SK-N-SH treated with all-trans-retinoic acid at 6 μM for 48 hours (cell line): Measurements from ENCODE around the gene LAMTOR1.
"Not testable (repeated sequence)": the region's sequence is repeated elsewhere in the genome, so short reads cannot be mapped to it uniquely, and the experiment has no call there.

ENCODE experiments used
- ATAC-seq: fragments of 200-7000 bp; cut with Tn5 transposase; 3 replicates; pipeline ENCODE4 v1.9.1; 2020; ENCODE audit warnings: mild to moderate bottlenecking, moderate library complexity
- ARNTL ChIP-seq: fragments of 450-650 bp; formaldehyde crosslinking; IDR thresholded peaks from 2 replicates; pipeline ENCODE4 v1.5.0; 2020; ENCODE audit warnings: low read depth, mild to moderate bottlenecking, moderate library complexity, borderline replicate concordance
- BACH2 ChIP-seq: fragments of 250-450 bp; sonication (Bioruptor Pico); IDR thresholded peaks from 2 replicates; pipeline ENCODE4 v1.9.0; 2021; ENCODE audit warnings: mild to moderate bottlenecking, borderline replicate concordance
- CREB5 ChIP-seq: fragments of 250-450 bp; sonication (Bioruptor Pico); IDR thresholded peaks from 2 replicates; pipeline ENCODE4 v1.5.1; 2020; ENCODE audit warnings: low read depth, mild to moderate bottlenecking, moderate library complexity
- CSDC2 ChIP-seq: fragments of 250-450 bp; sonication (Bioruptor Pico); IDR thresholded peaks from 2 replicates; pipeline ENCODE4 v1.5.0; 2020; ENCODE audit warnings: mild to moderate bottlenecking, moderate library complexity
- CSRNP3 ChIP-seq: fragments of 250-450 bp; sonication (Bioruptor Pico); IDR thresholded peaks from 2 replicates; pipeline ENCODE4 v1.5.1; 2021; ENCODE audit warnings: mild to moderate bottlenecking, moderate library complexity
- ESRRG ChIP-seq: fragments of 250-450 bp; sonication (Bioruptor Pico); IDR thresholded peaks from 2 replicates; pipeline ENCODE4 v1.6.1; 2021; ENCODE audit warnings: mild to moderate bottlenecking
- ISL1 ChIP-seq: fragments of 250-450 bp; sonication (Bioruptor Pico); IDR thresholded peaks from 2 replicates; pipeline ENCODE4 v2.1.2; 2022; ENCODE audit warnings: mild to moderate bottlenecking, moderate library complexity
- OSR1 ChIP-seq: fragments of 250-450 bp; sonication (Bioruptor Pico); IDR thresholded peaks from 2 replicates; pipeline ENCODE4 v1.8.0; 2022; ENCODE audit warnings: moderate library complexity, mild to moderate bottlenecking, inconsistent platforms
- POU6F1 ChIP-seq: fragments of 250-450 bp; sonication (Bioruptor Pico); IDR thresholded peaks from 2 replicates; pipeline ENCODE4 v1.8.0; 2021; ENCODE audit warnings: low read depth, mild to moderate bottlenecking, moderate library complexity, borderline replicate concordance
- PPARA ChIP-seq: fragments of 250-450 bp; sonication (Bioruptor Pico); IDR thresholded peaks from 2 replicates; pipeline ENCODE4 v1.5.0; 2020; ENCODE audit warnings: mild to moderate bottlenecking, borderline replicate concordance
- RARB ChIP-seq: fragments of 250-450 bp; sonication (Bioruptor Pico); IDR thresholded peaks from 2 replicates; pipeline ENCODE4 v1.8.0; 2021; ENCODE audit warnings: mild to moderate bottlenecking, moderate library complexity
- SNAI2 ChIP-seq: fragments of 250-450 bp; sonication (Bioruptor Pico); IDR thresholded peaks from 2 replicates; pipeline ENCODE4 v1.5.0; 2020; ENCODE audit warnings: mild to moderate bottlenecking, moderate library complexity
- TCF4 ChIP-seq: fragments of 250-450 bp; sonication (Bioruptor Pico); IDR thresholded peaks from 2 replicates; pipeline ENCODE4 v1.8.0; 2021; ENCODE audit warnings: mild to moderate bottlenecking, moderate library complexity, borderline replicate concordance
- TOX ChIP-seq: fragments of 250-450 bp; sonication (Bioruptor Pico); IDR thresholded peaks from 2 replicates; pipeline ENCODE4 v1.8.0; 2021; ENCODE audit warnings: mild to moderate bottlenecking, moderate library complexity, borderline replicate concordance
- TSHZ2 ChIP-seq: fragments of 250-450 bp; sonication (Bioruptor Pico); IDR thresholded peaks from 2 replicates; pipeline ENCODE4 v1.5.0; 2020; ENCODE audit warnings: mild to moderate bottlenecking, moderate library complexity
- ZC3H10 ChIP-seq: fragments of 250-450 bp; sonication (Bioruptor Pico); IDR thresholded peaks from 2 replicates; pipeline ENCODE4 v1.5.1; 2021; ENCODE audit warnings: mild to moderate bottlenecking, moderate library complexity
- ZFP3 ChIP-seq: fragments of 250-450 bp; sonication (Bioruptor Pico); IDR thresholded peaks from 2 replicates; pipeline ENCODE4 v1.5.0; 2020; ENCODE audit warnings: mild to moderate bottlenecking, moderate library complexity
- ZFP30 ChIP-seq: fragments of 450-650 bp; formaldehyde crosslinking; IDR thresholded peaks from 2 replicates; pipeline ENCODE4 v1.5.0; 2022; ENCODE audit warnings: mild to moderate bottlenecking, moderate library complexity
- ZNF565 ChIP-seq: fragments of 450-650 bp; formaldehyde crosslinking; conservative IDR thresholded peaks from 2 replicates; pipeline ENCODE4 v1.5.0; 2020; ENCODE audit warnings: low read depth, mild to moderate bottlenecking, moderate library complexity
- ZNF8 ChIP-seq: fragments of 450-650 bp; formaldehyde crosslinking; IDR thresholded peaks from 2 replicates; pipeline ENCODE4 v1.5.0; 2020; ENCODE audit warnings: mild to moderate bottlenecking, moderate library complexity

LAMTOR1 gene

GRCh38 chr11:72144807-72145565 is 41.9 kb upstream of the LAMTOR1 start:
- TF ChIP-seq CSDC2 (no peak), ZNF565 (no peak), CSRNP3 (CRISPR knock-in tag) (no peak), ARNTL (CRISPR knock-in tag) (no peak), CREB5 (CRISPR knock-in tag) (no peak), POU6F1 (CRISPR knock-in tag) (no peak), TSHZ2 (CRISPR knock-in tag) (no peak), RARB (no peak), ZC3H10 (CRISPR knock-in tag) (no peak), ISL1 (CRISPR knock-in tag) (no peak)
- 0 out of 3 replicates have a peak, but pooled peaks have one; percentile 30 for ATAC-seq

- ATAC-seq: not testable (repeated sequence)
These were observed 39.4 kb upstream of the LAMTOR1 start for GRCh38 chr11:72142543-72142942.

GRCh38 chr11:72142086-72142485 is 39.0 kb upstream of the LAMTOR1 start:
- ATAC-seq: peak; percentile 18; the same call in 2 of the 3 replicates

- ATAC-seq: peak; percentile 52; the same call in 2 of the 3 replicates
- no peak for TF ChIP-seq ZFP30
- TF ChIP-seq BACH2 (CRISPR knock-in tag): no peak
- no peak for TF ChIP-seq ESRRG (CRISPR knock-in tag)
- no peak for TF ChIP-seq TOX
- no peak for TF ChIP-seq ZC3H10 (CRISPR knock-in tag)
- no peak for TF ChIP-seq ZNF8 (CRISPR knock-in tag)
- TF ChIP-seq ARNTL (CRISPR knock-in tag): no peak
- TF ChIP-seq CREB5 (CRISPR knock-in tag): no peak
- no peak for TF ChIP-seq CSDC2
- TF ChIP-seq SNAI2 (CRISPR knock-in tag): no peak
- TF ChIP-seq TCF4 (CRISPR knock-in tag): no peak
- no peak for TF ChIP-seq ZFP3 (CRISPR knock-in tag)
- TF ChIP-seq OSR1 (CRISPR knock-in tag): no peak
- TF ChIP-seq RARB: no peak
- no peak for TF ChIP-seq CSRNP3 (CRISPR knock-in tag)
- no peak for TF ChIP-seq PPARA (CRISPR knock-in tag)
- TF ChIP-seq TSHZ2 (CRISPR knock-in tag): no peak
These were observed 38.0 kb upstream of the LAMTOR1 start for GRCh38 chr11:72141066-72141465.
